Muscle of back (tissue), 13 donors: Measurements from ENCODE around the gene RNASEH2C. TPM values are rescaled to one million over a fixed set of nuclear protein-coding genes. Genes with fewer than 3 reads are reported as not detected.
"Not testable (repeated sequence)": the region's sequence is repeated elsewhere in the genome, so short reads cannot be mapped to it uniquely, and the experiment has no call there.

Experiments used
- DNase-seq, 3 donors: peaks; one replicate each; pipeline versions ENCODE4 v3.0.0 to v3.0.0-alpha.2; 2013
- long read RNA-seq, 9 donors: transcript quantifications; one replicate each; lab custom pipeline, GENCODE V29; 2026
- polyA plus RNA-seq, 10 donors: library from polyadenylated mRNA; unstranded; fragments of 120-200 nt; gene quantifications; one replicate each; pipeline ENCODE4 v1.2.1, GENCODE V29; 2013; ENCODE audit not compliant: insufficient read length in 10 of 10

The RNASEH2C gene
- 10 to 100 TPM; 20.0 to 30.6 (median 25.3) TPM for polyA plus RNA-seq
- long read RNA-seq, donor 1, transcript RNASEH2C-201 (4 exons, 2,794 nt) = major isoform, 25 of 31 reads
- long read RNA-seq, donor 1, partial matches to known transcripts = 0 of 31 reads
- long read RNA-seq, donor 1, other reads (novel, unspliced or antisense) = 0 of 31 reads
- long read RNA-seq, donor 2, transcript RNASEH2C-201 (4 exons, 2,794 nt) = major isoform, 22 of 28 reads
- long read RNA-seq, donor 2, transcript RNASEH2C-203 (3 exons, 2,798 nt) = minor isoform, 5 of 28 reads
- long read RNA-seq, donor 2, partial matches to known transcripts = 0 of 28 reads
- long read RNA-seq, donor 2, other reads (novel, unspliced or antisense) = 0 of 28 reads
- long read RNA-seq, donor 3 = 0 reads
- long read RNA-seq, donor 4, transcript RNASEH2C-201 (4 exons, 2,794 nt) = major isoform, 10 of 20 reads
- long read RNA-seq, donor 4, partial matches to known transcripts = 6 of 20 reads
- long read RNA-seq, donor 4, other reads (novel, unspliced or antisense) = 0 of 20 reads
- long read RNA-seq, donor 5, transcript RNASEH2C-203 (3 exons, 2,798 nt) = minor isoform, 5 of 38 reads
- long read RNA-seq, donor 5, transcript RNASEH2C-201 (4 exons, 2,794 nt) = major isoform, 29 of 38 reads
- long read RNA-seq, donor 5, partial matches to known transcripts = 0 of 38 reads
- long read RNA-seq, donor 5, other reads (novel, unspliced or antisense) = 0 of 38 reads
- long read RNA-seq, donor 6, transcript RNASEH2C-201 (4 exons, 2,794 nt) = major isoform, 33 of 35 reads
- long read RNA-seq, donor 6, partial matches to known transcripts = 0 of 35 reads
- long read RNA-seq, donor 6, other reads (novel, unspliced or antisense) = 0 of 35 reads
- long read RNA-seq, donor 7, transcript RNASEH2C-201 (4 exons, 2,794 nt) = major isoform, 15 of 19 reads
- long read RNA-seq, donor 7, partial matches to known transcripts = 0 of 19 reads
- long read RNA-seq, donor 7, other reads (novel, unspliced or antisense) = 0 of 19 reads
- long read RNA-seq, donor 8, transcript RNASEH2C-201 (4 exons, 2,794 nt) = major isoform, 24 of 31 reads
- long read RNA-seq, donor 8, partial matches to known transcripts = 0 of 31 reads
- long read RNA-seq, donor 8, other reads (novel, unspliced or antisense) = 0 of 31 reads
- long read RNA-seq, donor 9, partial matches to known transcripts = 0 of 3 reads
- long read RNA-seq, donor 9, other reads (novel, unspliced or antisense) = 0 of 3 reads

DNA sequence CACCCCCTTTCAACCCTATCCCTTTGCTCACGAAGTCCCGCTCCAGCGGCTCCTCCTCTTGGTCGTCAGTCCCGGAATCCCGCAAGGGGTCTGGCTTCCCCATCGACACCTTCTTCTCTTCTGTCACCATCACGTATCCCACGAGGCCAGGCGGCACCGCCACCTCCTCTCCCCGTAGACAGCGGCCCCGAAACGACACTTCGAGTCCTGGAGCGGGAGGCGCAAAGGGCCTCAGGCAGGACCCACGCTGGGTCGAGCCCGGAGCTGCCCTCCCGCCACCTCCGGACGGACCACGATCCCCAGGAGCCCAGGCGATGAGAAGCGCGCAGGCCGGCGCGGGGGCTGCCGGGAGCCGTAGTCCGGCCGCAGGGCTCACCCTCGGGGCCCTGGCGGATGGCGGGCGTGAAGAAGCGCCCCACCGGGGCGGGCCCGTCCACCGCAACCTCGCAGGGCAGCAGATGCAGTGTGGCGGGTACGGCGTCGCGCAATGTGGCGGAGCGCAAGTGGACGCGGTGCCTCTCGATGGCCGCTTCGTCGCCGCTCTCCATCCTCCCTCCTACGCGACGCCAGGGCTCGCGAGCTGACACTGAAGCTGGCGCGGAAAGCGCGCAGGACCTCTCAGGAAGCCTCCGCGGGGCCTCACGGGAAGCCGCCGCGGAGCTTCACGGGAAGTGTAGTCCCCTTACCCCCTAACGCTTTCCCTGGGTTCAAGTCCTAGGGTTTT lies at the start of gene RNASEH2C:
Gene RNASEH2C (minus strand): TSS at position 588 of the 724 bp plus-strand sequence. CDS start 40 bp downstream, at position 548.
- DNase-seq = peak; percentile 87 to 98 (median 94)

DNA sequence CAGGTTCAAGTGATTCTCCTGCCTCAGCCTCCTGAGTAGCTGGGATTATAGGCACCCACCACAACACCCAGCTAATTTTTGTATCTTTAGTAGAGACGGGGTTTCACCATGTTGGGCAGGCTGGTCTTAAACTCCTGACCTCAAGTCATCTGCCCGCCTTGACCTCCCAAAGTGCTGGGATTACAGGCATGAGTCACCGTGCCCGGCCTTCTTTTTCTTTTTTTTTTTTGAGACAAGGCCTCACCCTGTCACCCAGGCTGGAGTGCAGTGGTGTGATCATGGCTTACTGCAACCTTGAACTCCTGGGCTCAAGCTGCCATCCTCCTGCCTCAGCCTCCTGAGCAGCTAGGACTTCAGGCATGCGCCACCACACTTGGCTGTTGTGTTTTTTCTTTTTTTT lies 47.2 kb upstream of the RNASEH2C start:
- DNase-seq = not testable (repeated sequence)

DNA sequence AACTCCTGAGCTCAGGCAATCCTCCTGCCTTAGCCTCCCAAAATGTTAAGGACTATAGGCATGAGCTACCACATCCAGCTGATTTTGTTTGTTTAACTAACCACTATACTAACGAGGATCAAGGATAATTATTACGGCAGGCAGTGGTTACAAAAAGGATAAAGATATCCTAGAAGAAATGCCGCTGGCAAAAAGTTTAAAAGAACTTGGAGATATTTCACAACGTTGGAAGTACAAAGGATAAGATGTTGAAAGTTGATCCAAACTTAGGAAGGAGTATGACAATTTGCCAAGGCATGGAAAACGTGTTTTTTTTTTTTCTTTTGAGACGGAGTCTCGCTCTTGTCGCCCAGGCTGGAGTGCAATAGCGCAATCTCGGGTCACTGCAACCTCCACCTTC lies 46.8 kb upstream of the RNASEH2C start:
- no peak for DNase-seq

DNA sequence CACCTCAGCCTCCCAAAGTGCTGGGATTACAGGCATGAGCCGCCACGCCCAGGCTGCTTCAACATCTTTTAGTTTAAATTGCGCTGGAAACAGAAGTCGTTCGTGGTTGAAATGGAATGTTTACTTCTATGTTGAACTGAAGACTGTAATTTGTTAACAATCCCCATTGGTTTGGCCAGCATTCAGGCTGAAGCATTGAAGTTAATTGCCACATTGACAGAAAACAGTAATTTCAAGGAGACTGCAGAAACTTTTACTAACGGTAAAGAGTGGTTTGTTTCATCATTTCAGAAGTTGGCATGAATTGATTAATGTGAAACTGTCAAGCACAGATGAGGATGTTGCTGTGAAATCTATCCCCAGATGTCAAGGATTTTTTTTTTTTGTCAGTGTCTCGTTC lies 45.9 kb upstream of the RNASEH2C start:
- DNase-seq = peak in 1 of 3 donors; percentile 24

DNA sequence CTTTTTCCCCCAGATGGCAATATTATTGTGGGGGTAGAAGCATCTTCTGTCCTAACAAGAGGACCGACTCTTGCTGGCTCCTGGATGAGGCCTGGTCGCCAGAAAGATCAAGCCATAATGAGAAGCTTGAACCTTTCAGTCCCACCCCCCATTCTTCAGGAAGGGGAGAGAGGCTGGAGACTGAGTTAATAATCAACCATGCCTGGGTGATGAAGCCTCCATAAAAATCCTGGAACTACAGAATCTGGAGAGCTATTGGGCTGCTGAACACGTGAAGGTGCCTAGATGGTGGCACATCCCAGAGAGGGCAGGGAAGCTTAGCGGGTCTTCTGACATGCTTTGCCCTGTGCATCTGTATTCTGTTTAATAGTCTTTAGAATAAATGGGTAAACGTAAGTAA lies 43.8 kb upstream of the RNASEH2C start:
- no peak for DNase-seq

DNA sequence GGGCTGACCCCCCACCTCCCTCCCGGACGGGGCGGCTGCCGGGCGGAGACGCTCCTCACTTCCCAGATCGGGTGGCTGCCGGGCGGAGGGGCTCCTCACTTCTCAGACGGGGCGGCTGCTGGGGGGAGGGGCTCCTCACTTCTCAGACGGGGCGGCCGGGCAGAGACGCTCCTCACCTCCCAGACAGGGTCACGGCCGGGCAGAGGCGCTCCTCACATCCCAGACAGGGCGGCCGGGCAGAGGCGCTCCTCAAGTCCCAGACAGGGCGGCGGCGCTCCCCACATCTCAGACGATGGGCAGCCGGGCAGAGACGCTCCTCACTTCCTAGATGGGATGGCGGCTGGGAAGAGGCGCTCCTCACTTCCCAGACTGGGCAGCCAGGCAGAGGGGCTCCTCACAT lies 42.2 kb upstream of the RNASEH2C start:
- DNase-seq = not testable (repeated sequence)

DNA sequence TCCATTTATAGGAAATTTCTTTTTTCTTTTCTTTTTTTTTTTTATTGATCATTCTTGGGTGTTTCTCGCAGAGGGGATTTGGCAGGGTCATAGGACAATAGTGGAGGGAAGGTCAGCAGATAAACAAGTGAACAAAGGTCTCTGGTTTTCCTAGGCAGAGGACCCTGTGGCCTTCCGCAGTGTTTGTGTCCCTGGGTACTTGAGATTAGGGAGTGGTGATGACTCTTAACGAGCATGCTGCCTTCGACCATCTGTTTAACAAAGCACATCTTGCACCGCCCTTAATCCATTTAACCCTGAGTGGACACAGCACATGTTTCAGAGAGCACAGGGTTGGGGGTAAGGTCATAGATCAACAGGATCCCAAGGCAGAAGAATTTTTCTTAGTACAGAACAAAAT lies 41.6 kb upstream of the RNASEH2C start:
- DNase-seq = not testable (repeated sequence)

DNA sequence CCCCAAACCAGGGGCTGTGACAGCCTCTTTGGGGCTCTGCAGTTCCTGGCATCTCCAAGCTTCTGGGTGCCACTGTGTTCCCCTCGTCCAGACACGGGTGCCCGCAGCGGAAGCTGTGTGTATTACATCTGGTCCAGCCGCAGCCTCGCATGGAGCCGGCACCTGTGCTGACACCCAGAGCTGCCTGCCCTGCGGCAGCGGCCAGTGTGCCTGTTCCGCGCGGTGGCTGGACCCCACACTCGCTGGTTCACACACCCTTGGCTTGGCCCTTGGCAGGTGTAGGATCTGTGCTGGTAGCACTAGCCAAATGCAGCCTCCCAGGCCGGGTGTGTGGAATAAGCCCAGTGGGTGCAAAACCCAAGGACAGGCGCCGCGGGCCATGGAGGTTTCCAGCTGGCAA lies 24.5 kb upstream of the RNASEH2C start:
- no peak for DNase-seq

DNA sequence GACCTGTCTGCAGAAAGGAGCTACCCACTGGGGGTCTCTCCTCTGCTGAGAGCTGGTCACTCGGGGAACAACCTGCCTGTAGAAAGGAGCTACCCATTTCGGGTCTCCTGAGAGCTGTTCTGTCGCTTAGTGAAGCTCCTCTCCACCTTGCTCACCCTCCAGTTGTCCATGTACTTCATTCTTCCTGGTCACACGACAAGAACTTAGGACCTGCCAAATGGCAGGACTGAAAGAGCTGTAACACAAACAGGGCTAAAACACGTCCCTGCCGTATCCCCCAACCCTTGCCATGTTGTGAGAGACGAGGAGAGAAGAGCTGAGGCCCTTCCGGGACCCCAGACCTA lies 24.1 kb upstream of the RNASEH2C start:
- no peak for DNase-seq

DNA sequence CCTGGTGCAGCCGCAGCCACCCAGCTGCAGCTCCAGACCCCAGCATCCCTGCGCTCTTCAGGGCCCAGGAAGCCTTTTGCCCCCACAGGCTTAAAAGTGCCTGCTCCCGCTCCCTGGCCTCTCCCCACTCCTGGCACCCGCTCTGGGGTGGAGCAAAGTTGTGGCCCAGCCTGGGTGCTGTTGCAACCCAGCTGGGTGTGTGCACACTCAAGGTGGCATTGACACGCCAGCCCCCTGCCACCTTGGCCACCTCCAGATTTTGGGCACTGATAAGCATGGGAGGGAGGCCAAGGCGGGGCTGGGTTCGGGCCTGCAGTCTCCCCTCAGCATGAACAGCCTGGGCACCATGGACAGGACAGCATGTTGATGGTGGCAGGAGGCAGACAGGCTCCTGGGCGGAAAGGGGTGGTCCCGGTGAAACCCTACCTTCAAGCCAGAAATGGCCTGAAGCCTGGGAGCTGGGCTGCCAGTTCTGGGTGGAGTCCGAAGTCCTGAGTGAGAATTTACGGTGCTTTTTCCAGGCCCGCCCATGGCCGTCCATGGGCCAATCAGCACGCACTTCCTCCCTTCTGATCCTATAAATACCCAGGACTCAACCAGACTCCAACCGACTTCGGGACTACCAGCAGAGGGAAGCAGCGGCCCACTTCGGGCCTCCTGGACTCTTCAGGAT lies 23.6 kb upstream of the RNASEH2C start:
- DNase-seq = peak in 2 of 3 donors; percentile 2 to 14

DNA sequence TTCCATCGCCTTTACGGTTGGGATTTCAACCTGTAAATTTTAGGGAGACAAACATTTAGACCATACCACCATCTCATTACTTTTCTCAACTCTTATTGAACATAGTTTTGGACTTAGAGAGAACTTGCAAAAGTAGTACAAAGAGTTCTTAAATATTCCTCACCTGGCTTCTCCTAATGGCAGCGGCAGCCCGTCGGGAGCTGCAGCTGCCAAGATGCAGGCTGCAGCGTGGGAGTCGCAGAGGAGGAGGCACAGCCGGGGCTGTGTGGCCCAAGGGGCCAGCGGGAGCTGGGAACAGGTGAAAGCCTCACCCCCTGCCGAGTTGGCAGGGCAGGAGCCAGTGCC lies 23.1 kb upstream of the RNASEH2C start:
- DNase-seq = no peak

DNA sequence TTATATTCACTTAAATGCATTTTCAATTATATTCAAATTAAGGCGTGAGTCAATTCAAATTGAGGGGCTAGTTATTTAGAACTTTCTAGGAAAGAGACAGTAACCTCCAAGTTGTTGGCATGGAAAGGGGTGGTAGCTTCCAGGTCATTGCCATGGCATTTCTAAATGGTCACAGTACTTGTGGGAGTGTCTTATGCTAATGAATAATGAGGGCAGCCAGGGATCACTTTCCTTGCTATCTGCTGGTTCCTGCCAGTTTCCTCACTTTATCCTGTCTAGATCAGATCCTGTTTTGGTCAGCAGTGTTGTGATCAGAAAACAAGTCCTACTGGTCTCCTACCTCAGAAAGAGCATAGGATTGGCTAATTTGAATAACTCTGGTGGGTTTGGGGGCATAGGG lies 21.8 kb upstream of the RNASEH2C start:
- no peak for DNase-seq

DNA sequence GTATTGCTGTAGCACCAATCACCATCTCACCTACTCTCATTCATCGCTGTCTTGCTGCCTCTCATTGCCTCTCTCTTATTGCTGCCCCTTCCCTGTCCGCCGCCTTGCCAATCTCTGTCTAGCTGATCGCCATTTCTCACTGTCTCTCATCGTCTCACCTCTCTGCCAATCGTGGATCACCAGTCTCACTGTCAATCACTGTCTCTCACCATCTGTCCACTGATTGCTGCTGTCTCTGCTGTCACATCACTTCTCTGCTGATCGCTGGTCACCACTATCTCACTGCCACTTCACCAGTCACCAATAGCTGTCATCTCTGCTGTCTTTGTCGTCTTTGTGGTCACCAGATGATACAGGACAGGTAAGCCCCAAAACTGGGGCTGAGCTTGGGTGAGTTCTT lies 20.6 kb upstream of the RNASEH2C start:
- DNase-seq = no peak

DNA sequence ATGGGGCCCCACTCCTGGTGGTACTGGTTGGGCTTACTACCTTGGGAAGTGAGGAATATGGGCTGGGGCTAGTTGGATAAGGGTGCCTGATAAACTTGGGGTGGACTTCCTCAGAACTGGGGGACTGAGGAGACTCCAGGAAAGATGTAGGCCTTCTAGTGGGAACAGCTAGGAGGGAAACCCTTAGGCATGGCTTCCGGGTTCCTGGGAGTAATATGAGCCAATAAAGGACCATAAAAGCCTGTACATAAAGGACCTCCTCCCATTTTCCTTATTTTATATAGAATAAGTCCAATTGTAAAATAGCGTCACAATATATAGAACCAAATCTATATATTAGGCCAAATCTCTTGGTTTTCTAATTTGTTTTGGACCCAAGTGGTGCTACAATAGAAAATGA lies 18.4 kb upstream of the RNASEH2C start:
- no peak for DNase-seq

DNA sequence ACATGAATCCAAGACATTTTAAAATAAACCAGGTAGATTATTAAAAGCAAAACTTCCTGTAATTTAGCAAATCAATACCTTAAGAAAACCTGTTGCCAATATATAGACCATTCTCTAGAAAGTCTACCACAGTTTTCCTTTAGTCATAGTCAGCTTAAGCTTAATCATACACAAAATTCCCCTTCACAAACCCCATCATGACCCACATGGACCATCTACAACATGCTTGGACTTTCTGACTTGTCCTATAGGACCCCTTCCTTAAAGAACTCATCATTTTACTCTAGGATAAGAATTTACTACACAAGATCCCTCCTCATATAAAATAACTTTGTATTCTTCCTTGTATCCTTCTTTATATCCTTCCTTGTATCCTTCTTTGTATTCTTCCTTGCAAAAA lies 16.2 kb upstream of the RNASEH2C start:
- no peak for DNase-seq

DNA sequence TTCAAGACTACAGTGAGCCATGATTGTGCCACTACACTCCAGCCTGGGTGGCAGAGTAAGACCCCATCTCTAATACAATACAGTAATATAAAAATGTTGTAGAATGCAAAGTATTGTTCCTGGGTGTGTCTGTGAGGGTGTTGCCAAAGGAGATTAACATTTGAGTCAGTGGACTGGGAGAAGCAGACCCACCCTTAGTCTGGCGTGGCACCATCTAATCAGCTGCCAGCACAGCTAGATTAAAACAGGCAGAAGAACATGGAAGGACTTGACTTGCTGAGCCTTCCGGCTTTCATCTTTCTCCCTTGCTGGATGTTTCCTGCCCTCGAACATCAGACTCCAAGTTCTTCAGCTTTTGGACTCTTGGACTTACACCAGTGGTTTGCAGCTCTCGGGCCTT lies 14.5 kb upstream of the RNASEH2C start:
- DNase-seq = not testable (repeated sequence)

DNA sequence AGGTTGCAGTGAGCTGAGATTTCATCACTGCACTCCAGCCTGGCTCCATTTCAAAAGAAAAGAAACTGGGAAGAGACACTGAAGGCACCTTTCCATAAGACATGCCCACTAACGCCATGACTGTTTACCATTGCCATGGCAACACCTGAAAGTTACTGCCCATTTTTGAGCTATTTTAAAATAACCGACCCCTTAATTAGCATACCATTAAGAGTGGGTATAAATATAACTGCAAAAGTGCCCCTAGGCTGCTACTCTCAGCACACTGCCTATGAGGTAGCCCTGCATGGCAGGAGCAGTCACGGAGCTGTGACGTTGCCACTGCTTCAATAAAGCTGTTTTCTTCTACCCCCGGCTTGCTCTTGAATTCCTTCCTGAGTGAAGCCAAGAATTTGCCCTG lies 9.9 kb upstream of the RNASEH2C start:
- DNase-seq = no peak

DNA sequence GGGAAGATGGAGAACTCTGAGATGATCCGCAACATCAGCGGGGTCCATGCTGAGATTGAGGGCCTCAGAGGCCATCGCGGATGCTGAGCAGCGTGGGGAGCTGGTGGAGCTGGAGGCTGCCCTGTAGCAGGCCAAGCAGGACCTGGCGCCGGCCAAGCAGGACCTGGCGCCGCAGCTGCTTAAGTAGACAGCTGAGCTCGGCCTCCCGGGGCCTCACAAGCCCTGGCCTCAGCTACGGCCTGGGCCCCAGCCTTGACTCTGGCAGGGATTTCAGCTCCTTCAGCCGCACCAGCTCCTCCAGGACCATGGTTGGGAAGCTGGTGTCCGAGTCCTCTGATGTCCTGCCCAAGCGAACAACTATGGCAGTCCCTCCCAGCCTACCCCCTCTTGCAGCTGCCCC lies 7.3 kb upstream of the RNASEH2C start:
- DNase-seq = no peak

DNA sequence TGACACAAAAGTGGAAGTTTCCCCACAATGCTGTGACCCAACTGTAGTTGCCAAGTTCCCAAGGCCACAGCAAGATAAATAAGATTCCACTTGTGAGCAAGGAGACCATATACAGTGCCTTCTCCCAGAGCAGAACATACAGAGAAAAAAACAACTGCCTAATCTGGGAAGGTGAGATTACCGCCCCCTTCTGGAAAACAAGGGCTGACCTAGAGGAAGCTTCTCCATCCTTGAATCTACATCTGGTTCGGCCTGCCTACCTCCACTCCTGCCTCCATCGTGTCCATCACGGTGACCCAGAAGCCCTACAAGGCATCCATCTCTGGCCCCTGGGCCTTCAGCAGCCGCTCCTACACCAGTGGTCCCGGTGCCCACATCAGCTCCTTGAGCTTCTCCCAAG lies 6.1 kb upstream of the RNASEH2C start:
- no peak for DNase-seq

DNA sequence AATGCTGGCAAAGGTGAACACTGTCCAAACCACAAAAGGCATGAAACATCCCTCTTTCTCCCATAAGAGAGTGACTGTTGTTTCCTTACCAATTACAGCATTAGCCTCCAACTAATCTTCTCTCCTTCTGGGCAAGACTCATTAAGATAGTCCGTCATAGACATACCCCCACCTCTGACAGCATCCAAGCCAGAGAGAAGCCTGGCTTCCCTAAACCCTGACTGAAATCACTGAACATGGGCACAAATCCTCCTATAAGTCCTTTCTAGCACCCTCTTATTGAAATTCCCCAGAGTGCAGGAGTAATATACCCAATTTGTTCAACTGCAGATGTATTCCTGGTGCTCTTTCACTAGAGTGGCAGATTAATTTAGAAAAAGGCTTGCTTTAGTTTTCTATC lies 1.7 kb upstream of the RNASEH2C start:
- no peak for DNase-seq

DNA sequence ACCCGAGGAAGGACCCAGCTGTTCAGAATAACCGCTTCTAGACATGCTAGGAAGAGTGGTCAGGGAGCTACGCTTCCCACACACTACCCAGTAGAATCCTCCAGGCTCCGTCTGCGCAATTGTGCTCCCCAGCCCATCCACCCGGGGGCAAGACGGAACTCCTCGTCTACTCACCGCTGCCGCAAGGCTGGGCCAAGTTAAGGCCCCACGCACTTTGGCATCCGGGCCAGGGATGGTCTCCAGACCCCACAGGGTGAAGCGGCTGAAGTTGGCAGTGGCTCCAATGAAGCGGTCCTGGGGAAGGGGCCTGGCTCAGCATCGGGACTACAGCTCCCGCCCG lies 757 bp downstream of the RNASEH2C start:
- DNase-seq = no peak
